Kidney (tissue), 14 donors: ENCODE data around the gene RGPD4. TPM values are rescaled to one million over a fixed set of nuclear protein-coding genes. Genes with fewer than 3 reads are reported as not detected.

Experiments
- DNase-seq, 5 donors: peaks; one replicate each; pipeline ENCODE4 v3.0.0-alpha.2; 2013 to 2020
- FAIRE-seq: peaks from 2 replicates; lab custom pipeline; 2012; peaks lifted over from hg19 to GRCh38; lab: Jason Lieb, UNC
- H3K27ac ChIP-seq, 2 donors: one replicate each; pipeline ENCODE4 v1.7.0; 2013; ENCODE audit warnings: low read depth in 2 of 2, low read length in 2 of 2, inconsistent platforms in 1 of 2
- H3K27me3 ChIP-seq: one replicate; pipeline ENCODE4 v1.7.1; 2013; ENCODE audit warnings: low read length, inconsistent platforms; ENCODE audit not compliant: control insufficient read depth, insufficient read depth
- H3K36me3 ChIP-seq, 3 donors: one replicate each; pipeline versions ENCODE4 v1.7.0 to v1.7.1; 2013; ENCODE audit warnings: low read length in 3 of 3, control low read depth in 1 of 3, inconsistent platforms in 1 of 3; ENCODE audit not compliant: insufficient read depth in 3 of 3, control insufficient read depth in 2 of 3
- H3K4me1 ChIP-seq, 3 donors: one replicate each; pipeline versions ENCODE4 v1.7.0 to v1.7.1; 2013; ENCODE audit warnings: low read length in 3 of 3, inconsistent platforms in 1 of 3, low read depth in 1 of 3; ENCODE audit not compliant: control insufficient read depth in 2 of 3, insufficient read depth in 2 of 3
- H3K4me3 ChIP-seq, 3 donors: one replicate each; pipeline versions ENCODE4 v1.7.0 to v1.8.1; 2013; ENCODE audit warnings: low read length in 3 of 3, control low read depth in 1 of 3, inconsistent platforms in 1 of 3
- H3K9ac ChIP-seq, 3 donors: one replicate each; pipeline versions ENCODE4 v1.7.0 to v1.7.1; 2013; ENCODE audit warnings: low read length in 3 of 3, control low read depth in 1 of 3, inconsistent platforms in 1 of 3
- H3K9me3 ChIP-seq, 3 donors: one replicate each; pipeline versions ENCODE4 v1.7.0 to v1.7.1; 2013; ENCODE audit warnings: low read length in 3 of 3, control low read depth in 1 of 3, inconsistent platforms in 1 of 3; ENCODE audit not compliant: control insufficient read depth in 2 of 3, insufficient read depth in 1 of 3
- intact Hi-C: fragments of 100-400 bp; cut with DNase I; formaldehyde crosslinking; loops from one replicate; pipeline ENCODE4 v1.11.1; 2022
- polyA plus RNA-seq: library from polyadenylated mRNA; stranded (reverse); fragments of 350-450 nt; fragmentation: Illumina TruSeq; extraction: RNeasy Lipid Tissue Mini Kit (QIAGEN cat#74804); gene quantifications from one replicate; pipeline ENCODE4 v1.2.3, GENCODE V29; 2014; ENCODE audit warnings: low read depth, low replicate concordance; ENCODE audit not compliant: insufficient read depth
- total RNA-seq: library from RNA; stranded (reverse); fragmentation: NEBNext Ultra II Directional; extraction: Animal tissue kit (Norgen Biotek cat#: 25700); gene quantifications from one replicate; pipeline ENCODE4 v1.2.1, GENCODE V29; 2021
- TF ChIP-seq, protein P1 (sequence below): IDR thresholded peaks from 3 replicates; pipeline ENCODE4 v1.5.1; 2012; ENCODE audit warnings: mild to moderate bottlenecking, moderate library complexity, borderline replicate concordance; ENCODE audit not compliant: insufficient read depth; ENCODE audit errors: extremely low read depth
- donor health status: control.
- donor health status: control.
- donor health status: control.
- donor health status: control.
- donor health status: control.
- donor health status: DM: yes; HTN: yes; CAD: no.
- donor health status: Normal renal cell carcinoma (clear cell type).

The RGPD4 gene
- total and polyA plus RNA-seq, 2 donors from 2014 or later = not detected

- peak; percentile 68 for FAIRE-seq
- intact Hi-C loops = no loop called here
- Histone ChIP-seq H3K4me1 (no peaks in the 10 kb centered on the region), H3K27ac (no peak overlapping the region), H3K9me3 (no peaks in the 10 kb centered on the region), H3K4me3 (no peak overlapping the region), H3K36me3 (no peaks in the 10 kb centered on the region), H3K27me3 (no peaks in the 10 kb centered on the region), H3K9ac (no peak overlapping the region)
- TF ChIP-seq, protein P1, sequence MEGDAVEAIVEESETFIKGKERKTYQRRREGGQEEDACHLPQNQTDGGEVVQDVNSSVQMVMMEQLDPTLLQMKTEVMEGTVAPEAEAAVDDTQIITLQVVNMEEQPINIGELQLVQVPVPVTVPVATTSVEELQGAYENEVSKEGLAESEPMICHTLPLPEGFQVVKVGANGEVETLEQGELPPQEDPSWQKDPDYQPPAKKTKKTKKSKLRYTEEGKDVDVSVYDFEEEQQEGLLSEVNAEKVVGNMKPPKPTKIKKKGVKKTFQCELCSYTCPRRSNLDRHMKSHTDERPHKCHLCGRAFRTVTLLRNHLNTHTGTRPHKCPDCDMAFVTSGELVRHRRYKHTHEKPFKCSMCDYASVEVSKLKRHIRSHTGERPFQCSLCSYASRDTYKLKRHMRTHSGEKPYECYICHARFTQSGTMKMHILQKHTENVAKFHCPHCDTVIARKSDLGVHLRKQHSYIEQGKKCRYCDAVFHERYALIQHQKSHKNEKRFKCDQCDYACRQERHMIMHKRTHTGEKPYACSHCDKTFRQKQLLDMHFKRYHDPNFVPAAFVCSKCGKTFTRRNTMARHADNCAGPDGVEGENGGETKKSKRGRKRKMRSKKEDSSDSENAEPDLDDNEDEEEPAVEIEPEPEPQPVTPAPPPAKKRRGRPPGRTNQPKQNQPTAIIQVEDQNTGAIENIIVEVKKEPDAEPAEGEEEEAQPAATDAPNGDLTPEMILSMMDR = peak; percentile 58
- DNase-seq = peak in 2 of 5 donors; percentile 39 to 52
These were observed 110.0 kb downstream of the RGPD4 start for GRCh38 chr2:107936433-107937359.

Other genes with a start within 250 kb of the RGPD4 start
- gene SLC5A7, start 159.6 kb downstream of the RGPD4 start, total RNA-seq = 0.88 TPM
- gene SLC5A7, start 159.6 kb downstream of the RGPD4 start, polyA plus RNA-seq = 0.75 TPM